ENCODE data around the gene ADAMTS14.

ADAMTS14 gene

GRCh38 chr10:70748801-70749573 is 76.7 kb downstream of the ADAMTS14 start:
- no peak for DNase-seq (ENCODE audit: low read depth, low spot score)
- no peak overlapping the region for H3K27ac ChIP-seq

DNA sequence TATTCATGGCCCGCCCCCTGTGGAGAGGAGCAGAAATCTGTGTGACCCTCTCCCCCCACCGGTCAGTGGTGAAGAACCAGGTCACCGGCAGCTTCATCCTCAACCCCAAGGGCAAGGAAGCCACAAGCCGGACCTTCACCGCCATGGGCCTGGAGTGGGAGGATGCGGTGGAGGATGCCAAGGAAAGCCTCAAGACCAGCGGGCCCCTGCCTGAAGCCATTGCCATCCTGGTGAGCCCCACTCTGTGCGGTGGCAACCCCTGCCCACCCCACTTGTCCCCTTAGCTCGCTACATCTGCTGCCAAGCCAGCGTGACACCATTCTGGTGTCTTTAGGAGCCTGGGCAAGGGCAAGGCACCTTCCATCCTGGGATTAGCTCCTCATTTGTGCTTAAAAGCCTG is 77.5 kb downstream of the ADAMTS14 start:
- no peak for DNase-seq (ENCODE audit: low read depth, low spot score)

GRCh38 chr10:70750156-70750703 is 77.9 kb downstream of the ADAMTS14 start:
- H3K27ac ChIP-seq = no peak overlapping the region
- DNase-seq (ENCODE audit: low read depth, low spot score) = no peak

More for the DNA sequence above, 77.5 kb downstream of the ADAMTS14 start:
- no peak overlapping the region for H3K27ac ChIP-seq

DNA sequence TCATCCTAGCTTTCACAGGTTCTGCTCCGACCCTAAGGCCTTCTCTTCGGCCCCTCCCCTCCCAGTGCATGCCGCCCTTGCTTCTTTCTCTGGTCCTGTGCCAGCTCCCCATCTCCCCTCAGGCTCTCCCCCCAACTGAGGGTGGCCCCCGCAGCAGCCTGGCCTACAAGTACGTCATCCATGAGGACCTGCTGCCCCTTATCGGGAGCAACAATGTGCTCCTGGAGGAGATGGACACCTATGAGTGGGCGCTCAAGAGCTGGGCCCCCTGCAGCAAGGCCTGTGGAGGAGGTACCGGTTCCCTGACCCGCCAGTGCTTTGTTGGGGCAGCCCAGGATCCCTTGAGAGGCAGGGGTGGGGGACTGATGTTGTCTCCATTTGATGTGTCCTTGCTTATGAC is 79.0 kb downstream of the ADAMTS14 start:
- DNase-seq (ENCODE audit: low read depth, low spot score) = no peak

DNA sequence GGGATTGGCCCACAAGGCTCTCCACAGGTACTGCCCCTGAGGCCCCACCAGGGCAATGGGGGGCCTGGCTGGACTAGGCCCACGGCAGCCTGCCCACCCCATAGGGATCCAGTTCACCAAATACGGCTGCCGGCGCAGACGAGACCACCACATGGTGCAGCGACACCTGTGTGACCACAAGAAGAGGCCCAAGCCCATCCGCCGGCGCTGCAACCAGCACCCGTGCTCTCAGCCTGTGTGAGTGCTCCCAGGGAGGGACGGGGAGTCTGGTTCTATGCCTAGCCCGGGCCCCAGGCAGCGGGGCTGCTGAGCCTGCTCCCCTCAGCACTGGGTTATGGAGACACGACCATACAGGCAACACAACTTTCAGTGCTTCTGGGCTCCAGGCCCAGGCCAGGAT is 79.7 kb downstream of the ADAMTS14 start:
- no peak overlapping the region for H3K27ac ChIP-seq
- no peak for DNase-seq (ENCODE audit: low read depth, low spot score)

More for the DNA sequence above, 79.0 kb downstream of the ADAMTS14 start:
- H3K27ac ChIP-seq = no peak overlapping the region

GRCh38 chr10:70752571-70752970 is 80.3 kb downstream of the ADAMTS14 start:
- no peak overlapping the region for H3K27ac ChIP-seq
- no peak for DNase-seq (ENCODE audit: low read depth, low spot score)

GRCh38 chr10:70753026-70753663 is 80.8 kb downstream of the ADAMTS14 start:
- H3K27ac ChIP-seq = no peak overlapping the region
- DNase-seq (ENCODE audit: low read depth, low spot score) = no peak

DNA sequence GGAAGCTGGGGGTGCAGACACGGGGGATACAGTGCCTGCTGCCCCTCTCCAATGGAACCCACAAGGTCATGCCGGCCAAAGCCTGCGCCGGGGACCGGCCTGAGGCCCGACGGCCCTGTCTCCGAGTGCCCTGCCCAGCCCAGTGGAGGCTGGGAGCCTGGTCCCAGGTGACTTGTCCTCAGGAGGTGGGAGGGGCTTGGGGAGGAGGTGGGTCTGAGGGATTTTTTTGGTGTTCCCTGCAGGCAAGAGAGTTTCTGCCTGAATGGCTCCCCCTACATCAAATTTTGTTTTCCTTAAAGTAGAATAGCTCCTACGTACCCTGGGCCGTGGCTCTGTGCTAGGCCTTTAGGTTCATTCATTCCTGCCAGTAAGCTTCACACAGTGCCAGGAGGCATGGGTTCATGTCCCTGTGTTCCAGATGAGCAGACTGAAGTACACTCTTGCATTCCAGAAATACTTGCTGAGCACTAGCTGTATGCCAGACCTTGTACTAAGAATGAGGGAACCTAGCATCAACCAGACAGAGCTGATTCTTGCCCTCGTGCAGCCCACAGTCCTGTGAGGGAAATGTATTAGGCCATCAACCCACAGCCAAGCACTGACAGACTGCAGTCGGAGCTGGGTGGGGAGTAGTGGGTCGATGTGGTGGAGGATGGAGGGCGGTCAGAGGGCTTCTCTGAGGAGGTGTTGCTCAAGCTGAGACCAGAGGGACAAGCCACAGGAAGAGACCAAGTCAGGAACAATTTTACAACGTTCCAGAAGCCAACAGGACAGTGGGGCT is 81.7 kb downstream of the ADAMTS14 start:
- DNase-seq (ENCODE audit: low read depth, low spot score) = no peak
- no peak overlapping the region for H3K27ac ChIP-seq

GRCh38 chr10:70756700-70757360 is 84.5 kb downstream of the ADAMTS14 start:
- H3K27ac ChIP-seq = no peak overlapping the region

GRCh38 chr10:70757856-70758255 is 85.5 kb downstream of the ADAMTS14 start:
- no peak for DNase-seq (ENCODE audit: low read depth, low spot score)
- no peak overlapping the region for H3K27ac ChIP-seq

More at GRCh38 chr10:70756700-70757360, 84.5 kb downstream of the ADAMTS14 start:
- DNase-seq (ENCODE audit: low read depth, low spot score) = no peak

GRCh38 chr10:70758757-70759514 is 86.6 kb downstream of the ADAMTS14 start:
- H3K27ac ChIP-seq = no peak overlapping the region
- DNase-seq (ENCODE audit: low read depth, low spot score) = no peak

- no peak for DNase-seq (ENCODE audit: low read depth, low spot score)
- no peak overlapping the region for H3K27ac ChIP-seq
Measured at GRCh38 chr10:70759781-70760180, 87.5 kb downstream of the ADAMTS14 start.

- no peak for DNase-seq (ENCODE audit: low read depth, low spot score)
Measured at GRCh38 chr10:70760271-70760787, 88.0 kb downstream of the ADAMTS14 start.

GRCh38 chr10:70761031-70761601 is 88.8 kb downstream of the ADAMTS14 start:
- H3K27ac ChIP-seq = no peak overlapping the region
- no peak for DNase-seq (ENCODE audit: low read depth, low spot score)

More at GRCh38 chr10:70760271-70760787, 88.0 kb downstream of the ADAMTS14 start:
- H3K27ac ChIP-seq = no peak overlapping the region

- H3K27ac ChIP-seq = no peak overlapping the region
- no peak for DNase-seq (ENCODE audit: low read depth, low spot score)
Measured at GRCh38 chr10:70761727-70762350, 89.5 kb downstream of the ADAMTS14 start.

- H3K27ac ChIP-seq = no peak overlapping the region
- DNase-seq (ENCODE audit: low read depth, low spot score) = no peak
Measured at GRCh38 chr10:70762441-70763175, 90.3 kb downstream of the ADAMTS14 start.

DNA sequence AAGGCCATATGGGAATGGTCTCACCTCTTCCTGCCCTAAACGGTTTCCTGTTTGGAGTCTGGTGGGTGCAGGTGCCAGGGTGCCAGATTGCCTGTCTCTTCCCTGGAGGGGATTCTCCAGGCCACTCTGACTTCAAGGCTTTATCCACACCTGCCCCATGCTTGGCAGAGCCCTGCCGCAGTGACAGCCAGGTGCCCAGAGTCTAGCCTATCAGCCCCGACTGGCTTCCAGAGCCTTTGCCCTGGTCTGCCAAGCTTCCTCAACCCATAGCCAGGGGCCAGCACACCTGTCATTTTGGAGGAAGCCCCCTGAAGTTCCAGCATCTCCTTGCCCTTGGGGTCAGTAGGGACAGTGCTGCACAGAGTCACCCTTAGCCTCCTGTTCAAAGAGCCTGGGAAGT is 91.3 kb downstream of the ADAMTS14 start:
- no peak for DNase-seq (ENCODE audit: low read depth, low spot score)

More for the DNA sequence above, 91.3 kb downstream of the ADAMTS14 start:
- H3K27ac ChIP-seq = no peak overlapping the region

All from epithelial cell of prostate (primary cell).